ENCODE results near the gene GPER1. TPM values are rescaled to one million over a fixed set of nuclear protein-coding genes. Genes with fewer than 3 reads are reported as not detected.

GPER1 gene
- total and polyA plus RNA-seq, 2 donors (not counting 3 experiments of a cell fraction or from before 2014, with no cell fraction given), result 0.77 to 2.3 TPM

DNA sequence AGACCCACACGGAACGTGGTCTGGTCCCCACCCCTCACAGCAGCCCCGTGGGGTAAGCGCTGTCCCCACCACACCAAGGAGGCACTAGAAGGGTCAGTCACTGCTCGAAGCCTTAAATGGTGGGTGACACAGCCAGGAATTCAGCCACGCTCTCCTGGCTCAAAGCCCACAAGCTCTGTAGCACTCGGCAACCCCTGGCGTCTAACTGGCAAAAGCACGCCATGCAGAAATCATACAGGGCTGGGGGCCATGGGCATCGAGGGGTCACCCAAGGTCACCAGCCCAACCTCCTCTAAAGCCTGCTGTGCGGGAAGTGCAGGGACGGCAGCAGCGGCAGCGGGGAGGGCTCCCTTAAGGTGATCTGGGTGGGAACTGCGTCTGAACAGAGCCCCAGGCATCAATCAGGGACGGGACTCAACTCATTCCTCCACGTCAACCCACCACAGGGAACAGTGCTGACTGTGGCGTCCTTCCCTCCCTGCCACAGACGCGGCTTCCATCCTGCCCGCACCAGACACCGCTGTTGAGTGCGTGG, 7.8 kb downstream of the GPER1 start:
- Histone ChIP-seq H3K27ac (ENCODE audit: insufficient read depth, low read depth, low read length) (no peak overlapping the region), H3K27me3 (ENCODE audit: control insufficient read depth in 2 of 2, insufficient read depth in 2 of 2, low read length in 2 of 2) (no peaks in the 10 kb centered on the region), H3K4me1 (ENCODE audit: control insufficient read depth, extremely low read depth, insufficient read depth, low read length) (peaks cover 9% of the 10 kb centered on the region), H3K9me3 (replicated peaks; ENCODE audit: control insufficient read depth, insufficient read depth, low read length) (no peaks in the 10 kb centered on the region), H3K9ac (replicated peaks; ENCODE audit: extremely low read depth, insufficient read depth, low read length) (no peak overlapping the region), H3K4me2 (ENCODE audit: insufficient read depth, low read length) (no peak overlapping the region), H3K9me1 (replicated peaks; ENCODE audit: control insufficient read depth, extremely low read depth, insufficient read depth, low read length) (no peaks in the 10 kb centered on the region), H3K79me2 (ENCODE audit: control insufficient read depth, insufficient read depth, low read length) (no peaks in the 10 kb centered on the region), H3K36me3 (ENCODE audit: control insufficient read depth in 2 of 2, extremely low read depth in 1 of 2, insufficient read depth in 2 of 2, low read length in 2 of 2) (peaks cover 0 to 2% of the 10 kb centered on the region in 2 experiments), H3K4me3 (replicated peaks in 1 of 3; ENCODE audit: insufficient read depth in 1 of 3, low read depth in 1 of 3, low read length in 3 of 3) (no peak overlapping the region), H2AFZ (ENCODE audit: low read depth, low read length) (no peak overlapping the region), H4K20me1 (replicated peaks; ENCODE audit: control insufficient read depth, extremely low read depth, insufficient read depth, low read length) (no peaks in the 10 kb centered on the region)
- no TSS peak for BruUV-seq (replicated peaks)
- FAIRE-seq (no peak), DNase-seq (ENCODE audit: low read depth, low spot score) (no peak)
- no peak for TF ChIP-seq JUN (IDR thresholded peaks at IDR 0.05; ENCODE audit: borderline replicate concordance, insufficient read depth, insufficient read length, low read depth)
- TF ChIP-seq, protein P1, sequence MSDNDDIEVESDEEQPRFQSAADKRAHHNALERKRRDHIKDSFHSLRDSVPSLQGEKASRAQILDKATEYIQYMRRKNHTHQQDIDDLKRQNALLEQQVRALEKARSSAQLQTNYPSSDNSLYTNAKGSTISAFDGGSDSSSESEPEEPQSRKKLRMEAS (IDR thresholded peaks at IDR 0.05; ENCODE audit: insufficient read depth, insufficient read length), result no peak
- no peak for TF ChIP-seq MYC (IDR thresholded peaks at IDR 0.05; ENCODE audit: low read depth, low read length)
- no peak for TF ChIP-seq GATA2 (IDR thresholded peaks at IDR 0.05; ENCODE audit: insufficient read depth, insufficient read length, low read depth, low read length)
- TF ChIP-seq POLR2AphosphoS5 (IDR thresholded peaks at IDR 0.05; ENCODE audit: insufficient read depth, low read depth, low read length), result no peak
- CTCF ChIA-PET, result interaction anchor here (0.9 to 2.7 kb wide), 3 partner anchors 10 to 80 kb away, joined by 3 to 15 read pairs (median 3); no protein-coding TSS in a partner anchor
- dilution Hi-C loops (cut with MboI; ENCODE audit: extremely low pct_ligation_motif_present, low sequenced_read_pairs), result no loop called here
- POLR2A ChIA-PET, result no interaction called here
- intact Hi-C loops (cut with micrococcal nuclease), result no loop called here
